ENCODE results near the gene OR1F1.

DNA sequence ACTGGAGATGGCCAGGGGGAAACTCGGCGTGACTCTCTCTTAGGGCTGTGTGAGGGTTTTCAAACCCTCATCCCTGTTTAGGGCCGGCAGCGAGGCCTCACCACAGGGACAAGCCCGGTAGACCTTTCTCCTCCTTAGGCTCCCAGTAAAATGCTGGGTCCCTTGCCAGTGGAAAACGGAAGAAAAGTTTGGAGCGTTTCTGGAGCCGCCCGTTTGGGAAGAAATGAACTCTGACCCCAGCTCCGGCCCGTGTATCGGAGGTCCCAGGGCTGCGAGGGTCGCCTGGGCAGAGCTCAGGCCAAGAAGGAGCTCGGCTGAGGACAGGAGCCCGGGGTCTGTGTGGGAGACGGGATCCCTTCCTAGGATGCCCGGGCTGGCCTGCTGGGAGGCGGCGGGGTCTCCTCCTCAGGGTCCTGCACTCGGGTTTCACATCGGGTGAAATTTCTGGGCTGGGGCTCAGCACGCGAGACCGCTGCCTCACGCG is 29.9 kb upstream of the OR1F1 start:
- TF ChIP-seq, protein P1, sequence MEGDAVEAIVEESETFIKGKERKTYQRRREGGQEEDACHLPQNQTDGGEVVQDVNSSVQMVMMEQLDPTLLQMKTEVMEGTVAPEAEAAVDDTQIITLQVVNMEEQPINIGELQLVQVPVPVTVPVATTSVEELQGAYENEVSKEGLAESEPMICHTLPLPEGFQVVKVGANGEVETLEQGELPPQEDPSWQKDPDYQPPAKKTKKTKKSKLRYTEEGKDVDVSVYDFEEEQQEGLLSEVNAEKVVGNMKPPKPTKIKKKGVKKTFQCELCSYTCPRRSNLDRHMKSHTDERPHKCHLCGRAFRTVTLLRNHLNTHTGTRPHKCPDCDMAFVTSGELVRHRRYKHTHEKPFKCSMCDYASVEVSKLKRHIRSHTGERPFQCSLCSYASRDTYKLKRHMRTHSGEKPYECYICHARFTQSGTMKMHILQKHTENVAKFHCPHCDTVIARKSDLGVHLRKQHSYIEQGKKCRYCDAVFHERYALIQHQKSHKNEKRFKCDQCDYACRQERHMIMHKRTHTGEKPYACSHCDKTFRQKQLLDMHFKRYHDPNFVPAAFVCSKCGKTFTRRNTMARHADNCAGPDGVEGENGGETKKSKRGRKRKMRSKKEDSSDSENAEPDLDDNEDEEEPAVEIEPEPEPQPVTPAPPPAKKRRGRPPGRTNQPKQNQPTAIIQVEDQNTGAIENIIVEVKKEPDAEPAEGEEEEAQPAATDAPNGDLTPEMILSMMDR (IDR thresholded peaks at IDR 0.05): no peak
- TF ChIP-seq POLR2A (IDR thresholded peaks at IDR 0.05): no peak
